BLaER1 treated with 17β-estradiol and CSF1 and Interleukin-3, amounts not matched to agents 10 nM and 100 nM (cell line): ENCODE measurements around the gene SLC10A3.

Experiments used
- H3K27ac ChIP-seq, 11 experiments: shearing (Covaris generic); formaldehyde crosslinking; 2 replicates each; pipeline ENCODE4 v1.8.1; 2022
- H3K27me3 ChIP-seq, 11 experiments: shearing (Covaris generic); formaldehyde crosslinking; 2 replicates each; pipeline ENCODE4 v1.8.1; 2022
- H3K36me3 ChIP-seq, 11 experiments: shearing (Covaris generic); formaldehyde crosslinking; 2 replicates each; pipeline ENCODE4 v1.8.1; 2022
- H3K4me1 ChIP-seq, 10 experiments: shearing (Covaris generic); formaldehyde crosslinking; 2 replicates each; pipeline ENCODE4 v1.8.1; 2022
- H3K4me2 ChIP-seq, 11 experiments: shearing (Covaris generic); formaldehyde crosslinking; 2 replicates each; pipeline ENCODE4 v1.8.1; 2022
- H3K4me3 ChIP-seq, 10 experiments: shearing (Covaris generic); formaldehyde crosslinking; 2 replicates each; pipeline ENCODE4 v1.8.1; 2022
- H3K9ac ChIP-seq, 11 experiments: shearing (Covaris generic); formaldehyde crosslinking; 2 replicates each; pipeline ENCODE4 v1.8.1; 2022
- H3K9me3 ChIP-seq, 11 experiments: shearing (Covaris generic); formaldehyde crosslinking; replicated peaks in 1 of 11; 2 replicates each; pipeline ENCODE4 v1.8.1; 2022
- H4K20me1 ChIP-seq, 11 experiments: shearing (Covaris generic); formaldehyde crosslinking; 2 replicates each; pipeline ENCODE4 v1.8.1; 2022
- Cebpa-rat ChIP-seq, 11 experiments: shearing (Covaris generic); IDR thresholded peaks; 2 replicates each; pipeline ENCODE4 v1.8.1; 2022

The SLC10A3 gene

GRCh38 chrX:154445776-154446175 lies 44.7 kb downstream of the SLC10A3 start:
- Histone ChIP-seq H3K4me1 (peaks cover 9 to 32% (median 21%) of the 10 kb centered on the region in 10 experiments; a peak in 19 of 20 replicates), H3K9me3 (peaks cover 0 to 12% (median 0%) of the 10 kb centered on the region in 11 experiments; a peak in 5 of 22 replicates), H3K4me3 (peak overlapping the region in 1 of 10 experiments; percentile 61; a peak in 1 of 20 replicates), H3K36me3 (peaks cover 10 to 70% (median 38%) of the 10 kb centered on the region in 11 experiments; a peak in 18 of 22 replicates), H3K9ac (peak overlapping the region in 3 of 11 experiments; percentile 55 to 86 (median 83); a peak in 4 of 22 replicates), H3K27me3 (peaks cover 17 to 86% (median 59%) of the 10 kb centered on the region in 11 experiments; a peak in 20 of 22 replicates), H4K20me1 (peaks cover 0 to 83% (median 32%) of the 10 kb centered on the region in 11 experiments; a peak in 18 of 22 replicates), H3K4me2 (peak overlapping the region in 5 of 11 experiments; percentile 4 to 91 (median 89); a peak in 7 of 22 replicates), H3K27ac (no peak overlapping the region)
- TF ChIP-seq Cebpa-rat (IDR thresholded peaks at IDR 0.05), result no peak

GRCh38 chrX:154444755-154445246 lies 45.6 kb downstream of the SLC10A3 start:
- no peak for TF ChIP-seq Cebpa-rat (IDR thresholded peaks at IDR 0.05)
- peak overlapping the region; percentile 69 to 87 (median 79) for H3K9ac ChIP-seq
- H3K27ac ChIP-seq, result peak overlapping the region; percentile 57 to 72 (median 65)
- H3K9me3 ChIP-seq, result peaks cover 0 to 12% (median 0%) of the 10 kb centered on the region in 11 experiments; a peak in 5 of 22 replicates
- peaks cover 10 to 84% (median 49%) of the 10 kb centered on the region in 11 experiments; a peak in 20 of 22 replicates for H3K27me3 ChIP-seq
- H4K20me1 ChIP-seq, result peaks cover 4 to 82% (median 31%) of the 10 kb centered on the region in 11 experiments; a peak in 18 of 22 replicates
- H3K4me3 ChIP-seq, result peak overlapping the region; percentile 60 to 73 (median 67)
- H3K4me2 ChIP-seq, result peak overlapping the region; percentile 79 to 91 (median 88)
- H3K4me1 ChIP-seq, result peaks cover 9 to 32% (median 21%) of the 10 kb centered on the region in 10 experiments; a peak in 19 of 20 replicates
- H3K36me3 ChIP-seq, result peaks cover 8 to 70% (median 39%) of the 10 kb centered on the region in 11 experiments; a peak in 19 of 22 replicates

- Histone ChIP-seq H3K27me3 (peaks cover 8 to 78% (median 45%) of the 10 kb centered on the region in 11 experiments; a peak in 20 of 22 replicates), H3K27ac (peak within 1 kb of the TSS; percentile 57 to 72 (median 65)), H3K4me3 (peak within 1 kb of the TSS; percentile 60 to 73 (median 67)), H4K20me1 (peaks cover 7 to 82% (median 32%) of the 10 kb centered on the region in 11 experiments; a peak in 20 of 22 replicates), H3K36me3 (peaks cover 7 to 70% (median 34%) of the 10 kb centered on the region in 11 experiments; a peak in 18 of 22 replicates), H3K4me2 (peak within 1 kb of the TSS; percentile 79 to 91 (median 88)), H3K9me3 (peaks cover 0 to 14% (median 0%) of the 10 kb centered on the region in 11 experiments; a peak in 5 of 22 replicates), H3K9ac (peak within 1 kb of the TSS; percentile 69 to 87 (median 79)), H3K4me1 (peaks cover 9 to 33% (median 21%) of the 10 kb centered on the region in 10 experiments; a peak in 19 of 20 replicates)
- no peak for TF ChIP-seq Cebpa-rat (IDR thresholded peaks at IDR 0.05)
These were observed 46.3 kb downstream of the SLC10A3 start, which contains the start of gene FAM50A for GRCh38 chrX:154443992-154444754. Gene FAM50A (plus strand): TSS chrX:154444141. CDS start chrX:154444236, 95 bp downstream.

- peaks cover 2 to 71% (median 38%) of the 10 kb centered on the region in 11 experiments; a peak in 18 of 22 replicates for H3K27me3 ChIP-seq
- peaks cover 15 to 40% (median 27%) of the 10 kb centered on the region in 10 experiments; a peak in 19 of 20 replicates for H3K4me1 ChIP-seq
- TF ChIP-seq Cebpa-rat (IDR thresholded peaks at IDR 0.05), result no peak
- H4K20me1 ChIP-seq, result peaks cover 14 to 82% (median 39%) of the 10 kb centered on the region in 11 experiments; a peak in 20 of 22 replicates
- peaks cover 10 to 67% (median 33%) of the 10 kb centered on the region in 11 experiments; a peak in 16 of 22 replicates for H3K36me3 ChIP-seq
- H3K4me3 ChIP-seq, result peak overlapping the region; percentile 60 to 73 (median 67)
- peaks cover 0 to 18% (median 5%) of the 10 kb centered on the region in 11 experiments; a peak in 7 of 22 replicates for H3K9me3 ChIP-seq
- peak overlapping the region in 8 of 11 experiments; percentile 28 to 71 (median 39); a peak in 9 of 22 replicates for H3K27ac ChIP-seq
- H3K4me2 ChIP-seq, result peak overlapping the region; percentile 68 to 91 (median 86)
- H3K9ac ChIP-seq, result peak overlapping the region; percentile 69 to 86 (median 79); a peak in 20 of 22 replicates
These were observed 46.9 kb downstream of the SLC10A3 start for GRCh38 chrX:154443479-154443910.

- Histone ChIP-seq H3K4me2 (no peak overlapping the region), H3K27ac (no peak overlapping the region), H3K36me3 (peaks cover 10 to 53% (median 30%) of the 10 kb centered on the region in 11 experiments; a peak in 14 of 22 replicates), H3K4me3 (no peak overlapping the region), H3K27me3 (peaks cover 0 to 58% (median 25%) of the 10 kb centered on the region in 11 experiments; a peak in 15 of 22 replicates), H3K9me3 (peaks cover 0 to 30% (median 12%) of the 10 kb centered on the region in 11 experiments; a peak in 12 of 22 replicates), H4K20me1 (peaks cover 7 to 76% (median 48%) of the 10 kb centered on the region in 11 experiments; a peak in 20 of 22 replicates), H3K4me1 (peaks cover 22 to 44% (median 34%) of the 10 kb centered on the region in 10 experiments; a peak in 19 of 20 replicates), H3K9ac (no peak overlapping the region)
- TF ChIP-seq Cebpa-rat (IDR thresholded peaks at IDR 0.05), result no peak
These were observed 48.3 kb downstream of the SLC10A3 start for GRCh38 chrX:154441984-154442707.

- Histone ChIP-seq H3K36me3 (peaks cover 10 to 47% (median 25%) of the 10 kb centered on the region in 11 experiments; a peak in 14 of 22 replicates), H3K9me3 (peaks cover 0 to 33% (median 12%) of the 10 kb centered on the region in 11 experiments; a peak in 12 of 22 replicates), H4K20me1 (peaks cover 7 to 70% (median 46%) of the 10 kb centered on the region in 11 experiments; a peak in 20 of 22 replicates), H3K4me1 (peaks cover 22 to 41% (median 31%) of the 10 kb centered on the region in 10 experiments; a peak in 19 of 20 replicates), H3K9ac (no peak overlapping the region), H3K27me3 (peaks cover 0 to 52% (median 19%) of the 10 kb centered on the region in 11 experiments; a peak in 15 of 22 replicates), H3K4me3 (no peak overlapping the region), H3K27ac (no peak overlapping the region), H3K4me2 (no peak overlapping the region)
- TF ChIP-seq Cebpa-rat (IDR thresholded peaks at IDR 0.05), result no peak
These were observed 48.9 kb downstream of the SLC10A3 start for GRCh38 chrX:154441564-154441963.

GRCh38 chrX:154440623-154441357 lies 49.6 kb downstream of the SLC10A3 start:
- H3K9ac ChIP-seq, result no peak overlapping the region
- TF ChIP-seq Cebpa-rat (IDR thresholded peaks at IDR 0.05), result no peak
- H3K27ac ChIP-seq, result no peak overlapping the region
- peaks cover 0 to 37% (median 12%) of the 10 kb centered on the region in 11 experiments; a peak in 12 of 22 replicates for H3K9me3 ChIP-seq
- peaks cover 21 to 42% (median 33%) of the 10 kb centered on the region in 10 experiments; a peak in 19 of 20 replicates for H3K4me1 ChIP-seq
- no peak overlapping the region for H3K4me3 ChIP-seq
- H3K4me2 ChIP-seq, result no peak overlapping the region
- H4K20me1 ChIP-seq, result peaks cover 3 to 68% (median 43%) of the 10 kb centered on the region in 11 experiments; a peak in 19 of 22 replicates
- H3K27me3 ChIP-seq, result peaks cover 0 to 44% (median 11%) of the 10 kb centered on the region in 11 experiments; a peak in 15 of 22 replicates
- H3K36me3 ChIP-seq, result peaks cover 10 to 46% (median 24%) of the 10 kb centered on the region in 11 experiments; a peak in 14 of 22 replicates
